ENCODE measurements around the gene SLC17A8.

DNA sequence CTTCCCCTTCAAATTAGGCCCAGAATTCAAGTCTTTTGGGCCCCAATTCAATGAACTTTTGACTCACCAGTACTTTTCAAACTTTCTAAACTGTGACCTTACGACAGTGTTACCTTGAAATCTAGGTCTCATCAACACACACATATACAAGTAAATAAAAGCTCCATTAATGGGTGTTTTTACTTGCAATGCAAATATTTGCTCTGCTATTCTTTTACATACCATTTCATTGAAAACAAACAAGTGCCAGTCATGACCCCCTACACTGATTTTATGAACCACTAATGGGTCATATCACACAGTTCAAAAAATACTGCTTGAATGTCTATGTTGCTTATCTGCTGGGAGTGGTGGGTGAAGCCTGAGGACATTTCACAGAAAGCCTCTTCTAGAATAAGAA lies 107.7 kb downstream of the SLC17A8 start:
- no peak for TF ChIP-seq WT1 (tag by site-specific recombination; IDR thresholded peaks at IDR 0.05)
- TF ChIP-seq REST (tag by site-specific recombination; IDR thresholded peaks at IDR 0.05): no peak
- no peak for TF ChIP-seq CTCF (tag by site-specific recombination; IDR thresholded peaks at IDR 0.05)
- TF ChIP-seq ZBTB49 (tag by site-specific recombination; IDR thresholded peaks at IDR 0.05; ENCODE audit: low read depth): no peak
- no peak for TF ChIP-seq ZNF138 (tag by site-specific recombination; IDR thresholded peaks at IDR 0.05; ENCODE audit: borderline replicate concordance)
- TF ChIP-seq TSHZ1 (tag by site-specific recombination; IDR thresholded peaks at IDR 0.05; ENCODE audit: borderline replicate concordance): no peak
- TF ChIP-seq TCF7L2 (IDR thresholded peaks at IDR 0.05; ENCODE audit: borderline replicate concordance, low read depth, low read length): no peak
- TF ChIP-seq SCRT2 (tag by site-specific recombination; IDR thresholded peaks at IDR 0.05): no peak
- TF ChIP-seq ZBTB17 (tag by site-specific recombination; IDR thresholded peaks at IDR 0.05): no peak
- TF ChIP-seq GLIS2 (tag by site-specific recombination; IDR thresholded peaks at IDR 0.05): no peak
- TF ChIP-seq ZNF175 (tag by site-specific recombination; IDR thresholded peaks at IDR 0.05): no peak
- TF ChIP-seq ZNF169 (tag by site-specific recombination; IDR thresholded peaks at IDR 0.05): no peak
- TF ChIP-seq ZNF777 (tag by site-specific recombination; IDR thresholded peaks at IDR 0.05; ENCODE audit: borderline replicate concordance): no peak
- TF ChIP-seq, protein P1, sequence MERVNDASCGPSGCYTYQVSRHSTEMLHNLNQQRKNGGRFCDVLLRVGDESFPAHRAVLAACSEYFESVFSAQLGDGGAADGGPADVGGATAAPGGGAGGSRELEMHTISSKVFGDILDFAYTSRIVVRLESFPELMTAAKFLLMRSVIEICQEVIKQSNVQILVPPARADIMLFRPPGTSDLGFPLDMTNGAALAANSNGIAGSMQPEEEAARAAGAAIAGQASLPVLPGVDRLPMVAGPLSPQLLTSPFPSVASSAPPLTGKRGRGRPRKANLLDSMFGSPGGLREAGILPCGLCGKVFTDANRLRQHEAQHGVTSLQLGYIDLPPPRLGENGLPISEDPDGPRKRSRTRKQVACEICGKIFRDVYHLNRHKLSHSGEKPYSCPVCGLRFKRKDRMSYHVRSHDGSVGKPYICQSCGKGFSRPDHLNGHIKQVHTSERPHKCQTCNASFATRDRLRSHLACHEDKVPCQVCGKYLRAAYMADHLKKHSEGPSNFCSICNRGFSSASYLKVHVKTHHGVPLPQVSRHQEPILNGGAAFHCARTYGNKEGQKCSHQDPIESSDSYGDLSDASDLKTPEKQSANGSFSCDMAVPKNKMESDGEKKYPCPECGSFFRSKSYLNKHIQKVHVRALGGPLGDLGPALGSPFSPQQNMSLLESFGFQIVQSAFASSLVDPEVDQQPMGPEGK (tag by site-specific recombination; IDR thresholded peaks at IDR 0.05): no peak
